A673 (cell line): ENCODE measurements around the gene USP25. TPM values are rescaled to one million over a fixed set of nuclear protein-coding genes. Genes with fewer than 3 reads are reported as not detected.

Source experiments
- BruUV-seq: library from RNA; stranded (reverse); fragments of 400-500 nt; replicated peaks from 2 replicates; lab custom pipeline; 2021; lab: Mats Ljungman, UMichigan
- CTCF ChIA-PET: fragments of 300-600 bp; sonication (Branson Sonifier 250); formaldehyde crosslinking; loops from one replicate; lab custom pipeline; 2022; ENCODE audit warnings: antibody characterized with exemption; lab: Charles Lee
- POLR2A ChIA-PET: fragments of 300-600 bp; sonication (Branson Sonifier 250); formaldehyde crosslinking; loops from one replicate; lab custom pipeline; 2022; ENCODE audit warnings: antibody characterized with exemption; ENCODE audit not compliant: low non-redundant PET; lab: Charles Lee
- DNase-seq: peaks from one replicate; pipeline ENCODE4 v3.0.0-alpha.2; 2015; ENCODE audit warnings: low spot score
- H3K27ac ChIP-seq: fragments of 200-600 bp; sonication (generic); 2 replicates; pipeline ENCODE4 v1.5.1; 2016; ENCODE audit warnings: mixed run types, low read depth, mild to moderate bottlenecking, mixed read lengths, antibody characterized with exemption, low read length; ENCODE audit not compliant: poor library complexity, severe bottlenecking
- H3K27me3 ChIP-seq: fragments of 200-600 bp; sonication (generic); replicated peaks from 2 replicates; pipeline ENCODE4 v1.6.1; 2017; ENCODE audit warnings: mixed run types, low read depth, mild to moderate bottlenecking, mixed read lengths, antibody characterized with exemption, low read length; ENCODE audit not compliant: insufficient read depth, poor library complexity
- H3K36me3 ChIP-seq: fragments of 200-600 bp; sonication (generic); 2 replicates; pipeline ENCODE4 v1.6.1; 2016; ENCODE audit warnings: mixed run types, mild to moderate bottlenecking, mixed read lengths, antibody characterized with exemption, low read length; ENCODE audit not compliant: insufficient read depth, poor library complexity, severe bottlenecking
- H3K4me1 ChIP-seq: fragments of 200-600 bp; sonication (generic); 2 replicates; pipeline ENCODE4 v1.6.1; 2017; ENCODE audit warnings: mixed run types, mild to moderate bottlenecking, mixed read lengths, antibody characterized with exemption, low read length; ENCODE audit not compliant: insufficient read depth, poor library complexity, severe bottlenecking
- H3K4me3 ChIP-seq: fragments of 200-600 bp; sonication (generic); 2 replicates; pipeline ENCODE4 v1.5.1; 2016; ENCODE audit warnings: low read depth, mixed run types, mild to moderate bottlenecking, mixed read lengths, low read length; ENCODE audit not compliant: poor library complexity, severe bottlenecking
- H3K9me3 ChIP-seq: fragments of 200-600 bp; sonication (generic); 2 replicates; pipeline ENCODE4 v1.6.1; 2016; ENCODE audit warnings: mixed run types, low read depth, mild to moderate bottlenecking, mixed read lengths, antibody characterized with exemption, low read length; ENCODE audit not compliant: poor library complexity, severe bottlenecking
- CTCF ChIP-seq: fragments of 300-800, 200-600 bp; sonication (generic); conservative IDR thresholded peaks from 2 replicates; pipeline ENCODE4 v1.5.1; 2017; ENCODE audit warnings: low read depth, mild to moderate bottlenecking, antibody characterized with exemption, low read length, moderate library complexity, mixed read lengths
- EZH2 ChIP-seq: fragments of 200-600 bp; sonication (generic); IDR thresholded peaks from 2 replicates; pipeline ENCODE4 v1.6.1; 2017; ENCODE audit warnings: borderline replicate concordance, low read depth, mild to moderate bottlenecking, mixed read lengths, antibody characterized with exemption, low read length; ENCODE audit not compliant: poor library complexity, severe bottlenecking
- intact Hi-C: fragments of 100-400 bp; cut with micrococcal nuclease; formaldehyde crosslinking; loops from one replicate; pipeline ENCODE4 v1.10.0; 2022; ENCODE audit not compliant: unreplicated experiment
- total RNA-seq: library from RNA; stranded (reverse); gene quantifications from 2 replicates; pipeline ENCODE4 v1.2.3, GENCODE V29; 2021

Gene USP25
- total RNA-seq, 1 experiment from 2014 or later: 27.5 TPM

GRCh38 chr21:15774590-15774989 is 44.8 kb downstream of the USP25 start:
- H3K4me3 ChIP-seq: no peak overlapping the region
- BruUV-seq: no TSS peak
- no peaks in the 10 kb centered on the region for H3K36me3 ChIP-seq
- H3K4me1 ChIP-seq: peaks cover 41% of the 10 kb centered on the region
- ChIA-PET CTCF (no interaction called here), POLR2A (no interaction called here)
- TF ChIP-seq CTCF (no peak), EZH2 (no peak)
- no peaks in the 10 kb centered on the region for H3K9me3 ChIP-seq
- intact Hi-C loops: no loop called here
- H3K27ac ChIP-seq: no peak overlapping the region
- no peaks in the 10 kb centered on the region for H3K27me3 ChIP-seq
- DNase-seq: no peak

GRCh38 chr21:15775291-15775690 is 45.5 kb downstream of the USP25 start:
- intact Hi-C loops: no loop called here
- no peak for TF ChIP-seq EZH2
- no peak for TF ChIP-seq CTCF
- no peak overlapping the region for H3K4me3 ChIP-seq
- BruUV-seq: no TSS peak
- no peak for DNase-seq
- H3K9me3 ChIP-seq: no peaks in the 10 kb centered on the region
- peaks cover 34% of the 10 kb centered on the region for H3K4me1 ChIP-seq
- ChIA-PET POLR2A (interaction anchor here (0.6 kb wide), 1 partner anchor 12 kb away, joined by 4 read pairs; no protein-coding TSS in a partner anchor), CTCF (no interaction called here)
- H3K27ac ChIP-seq: no peak overlapping the region
- H3K36me3 ChIP-seq: peaks cover 2% of the 10 kb centered on the region
- no peaks in the 10 kb centered on the region for H3K27me3 ChIP-seq

GRCh38 chr21:15775981-15776380 is 46.2 kb downstream of the USP25 start:
- Histone ChIP-seq H3K4me1 (peaks cover 27% of the 10 kb centered on the region), H3K36me3 (peaks cover 3% of the 10 kb centered on the region), H3K9me3 (no peaks in the 10 kb centered on the region), H3K27ac (no peak overlapping the region), H3K4me3 (no peak overlapping the region), H3K27me3 (no peaks in the 10 kb centered on the region)
- CTCF ChIA-PET: no interaction called here
- DNase-seq: no peak
- TF ChIP-seq CTCF: no peak
- no peak for TF ChIP-seq EZH2
- POLR2A ChIA-PET: no interaction called here
- intact Hi-C loops: no loop called here
- BruUV-seq: no TSS peak
